Mucosa of rectum (tissue), 2 donors: ENCODE measurements around the gene ARFGAP3.

Experiments
- H3K27ac ChIP-seq, 2 donors: one replicate each; pipeline ENCODE4 v1.7.0; 2013; ENCODE audit warnings: inconsistent platforms in 2 of 2, low read depth in 2 of 2, low read length in 2 of 2
- H3K27me3 ChIP-seq, 2 donors: one replicate each; pipeline ENCODE4 v1.7.0; 2013; ENCODE audit warnings: low read length in 2 of 2; ENCODE audit not compliant: control insufficient read depth in 2 of 2, insufficient read depth in 2 of 2
- H3K36me3 ChIP-seq, 2 donors: one replicate each; pipeline ENCODE4 v1.7.0; 2013; ENCODE audit warnings: low read length in 2 of 2; ENCODE audit not compliant: control insufficient read depth in 2 of 2, insufficient read depth in 2 of 2
- H3K4me1 ChIP-seq, 2 donors: one replicate each; pipeline ENCODE4 v1.7.0; 2013; ENCODE audit warnings: low read length in 2 of 2, mild to moderate bottlenecking in 1 of 2; ENCODE audit not compliant: control insufficient read depth in 2 of 2, insufficient read depth in 2 of 2
- H3K4me3 ChIP-seq, 2 donors: one replicate each; pipeline ENCODE4 v1.7.0; 2013; ENCODE audit warnings: low read length in 2 of 2
- H3K9ac ChIP-seq, 2 donors: one replicate each; pipeline ENCODE4 v1.7.0; 2013; ENCODE audit warnings: low read length in 2 of 2, low read depth in 1 of 2, mild to moderate bottlenecking in 1 of 2
- H3K9me3 ChIP-seq, 2 donors: one replicate each; pipeline ENCODE4 v1.7.0; 2013; ENCODE audit warnings: low read length in 2 of 2; ENCODE audit not compliant: control insufficient read depth in 2 of 2
- donor health status: healthy.
- donor health status: Normal muscosa, but diverticular disease.

ARFGAP3 gene

GRCh38 chr22:42865536-42865935, 8.5 kb upstream of the ARFGAP3 start:
- Histone ChIP-seq H3K4me3 (no peak overlapping the region), H3K27ac (no peak overlapping the region), H3K9me3 (no peaks in the 10 kb centered on the region), H3K27me3 (no peaks in the 10 kb centered on the region), H3K4me1 (no peaks in the 10 kb centered on the region), H3K9ac (no peak overlapping the region), H3K36me3 (peaks cover 5 to 7% of the 10 kb centered on the region in 2 donors)

GRCh38 chr22:42863349-42863961, 6.4 kb upstream of the ARFGAP3 start:
- H3K27ac ChIP-seq = no peak overlapping the region
- H3K9ac ChIP-seq = no peak overlapping the region
- no peaks in the 10 kb centered on the region for H3K27me3 ChIP-seq
- H3K4me3 ChIP-seq = no peak overlapping the region
- no peaks in the 10 kb centered on the region for H3K4me1 ChIP-seq
- H3K36me3 ChIP-seq = no peaks in the 10 kb centered on the region
- H3K9me3 ChIP-seq = no peaks in the 10 kb centered on the region

- no peaks in the 10 kb centered on the region for H3K9me3 ChIP-seq
- H3K27me3 ChIP-seq = no peaks in the 10 kb centered on the region
- no peaks in the 10 kb centered on the region for H3K36me3 ChIP-seq
- H3K9ac ChIP-seq = no peak overlapping the region
- no peak overlapping the region for H3K4me3 ChIP-seq
- H3K27ac ChIP-seq = no peak overlapping the region
- peaks cover 2% of the 10 kb centered on the region in 2 donors for H3K4me1 ChIP-seq
These were observed 5.1 kb upstream of the ARFGAP3 start for GRCh38 chr22:42862045-42862734.

- no peak overlapping the region for H3K9ac ChIP-seq
- no peak overlapping the region for H3K27ac ChIP-seq
- no peaks in the 10 kb centered on the region for H3K27me3 ChIP-seq
- H3K4me1 ChIP-seq = peaks cover 6 to 7% of the 10 kb centered on the region in 2 donors
- no peak overlapping the region for H3K4me3 ChIP-seq
- no peaks in the 10 kb centered on the region for H3K9me3 ChIP-seq
- no peaks in the 10 kb centered on the region for H3K36me3 ChIP-seq
These were observed 3.9 kb upstream of the ARFGAP3 start for GRCh38 chr22:42860968-42861367.

- Histone ChIP-seq H3K4me3 (peak overlapping the region in 1 of 2 donors; percentile 57), H3K27ac (peak overlapping the region in 1 of 2 donors; percentile 93), H3K9me3 (no peaks in the 10 kb centered on the region), H3K4me1 (peaks cover 9 to 13% of the 10 kb centered on the region in 2 donors), H3K36me3 (no peaks in the 10 kb centered on the region), H3K9ac (no peak overlapping the region), H3K27me3 (no peaks in the 10 kb centered on the region)
These were observed 890 bp upstream of the ARFGAP3 start for GRCh38 chr22:42857845-42858481.

GRCh38 chr22:42856179-42856864, 751 bp downstream of the ARFGAP3 start:
- H3K4me3 ChIP-seq = peak overlapping the region; percentile 82 to 91
- no peaks in the 10 kb centered on the region for H3K27me3 ChIP-seq
- peak overlapping the region; percentile 90 to 94 for H3K9ac ChIP-seq
- H3K27ac ChIP-seq = peak overlapping the region; percentile 93 to 96
- H3K4me1 ChIP-seq = peaks cover 9 to 13% of the 10 kb centered on the region in 2 donors
- H3K36me3 ChIP-seq = no peaks in the 10 kb centered on the region
- H3K9me3 ChIP-seq = no peaks in the 10 kb centered on the region

- peaks cover 9 to 13% of the 10 kb centered on the region in 2 donors for H3K4me1 ChIP-seq
- H3K36me3 ChIP-seq = no peaks in the 10 kb centered on the region
- no peaks in the 10 kb centered on the region for H3K27me3 ChIP-seq
- peak overlapping the region; percentile 93 to 96 for H3K27ac ChIP-seq
- no peaks in the 10 kb centered on the region for H3K9me3 ChIP-seq
- peak overlapping the region; percentile 82 to 91 for H3K4me3 ChIP-seq
- H3K9ac ChIP-seq = peak overlapping the region; percentile 90 to 94
These were observed 1.4 kb downstream of the ARFGAP3 start for GRCh38 chr22:42855721-42856120.

GRCh38 chr22:42855211-42855610, 1.9 kb downstream of the ARFGAP3 start:
- H3K36me3 ChIP-seq = no peaks in the 10 kb centered on the region
- no peaks in the 10 kb centered on the region for H3K27me3 ChIP-seq
- H3K4me1 ChIP-seq = peaks cover 9 to 13% of the 10 kb centered on the region in 2 donors
- H3K9ac ChIP-seq = peak overlapping the region in 1 of 2 donors; percentile 35
- no peaks in the 10 kb centered on the region for H3K9me3 ChIP-seq
- H3K4me3 ChIP-seq = no peak overlapping the region
- H3K27ac ChIP-seq = no peak overlapping the region

GRCh38 chr22:42848941-42849550, 8.0 kb downstream of the ARFGAP3 start:
- H3K27me3 ChIP-seq = no peaks in the 10 kb centered on the region
- no peak overlapping the region for H3K9ac ChIP-seq
- no peak overlapping the region for H3K4me3 ChIP-seq
- H3K9me3 ChIP-seq = no peaks in the 10 kb centered on the region
- H3K36me3 ChIP-seq = peaks cover 9 to 13% of the 10 kb centered on the region in 2 donors
- H3K27ac ChIP-seq = no peak overlapping the region
- peaks cover 0 to 8% of the 10 kb centered on the region in 2 donors for H3K4me1 ChIP-seq
